Fibroblast of pulmonary artery (primary cell): ENCODE data around the gene ALG12.
A peak's percentile ranks its signal among the peaks of the same experiment; 100 is the strongest.

Source experiments
- DNase-seq: peaks from one replicate; pipeline ENCODE4 v3.0.0-alpha.2; 2010; ENCODE audit warnings: low read depth
- H3K4me3 ChIP-seq: replicated peaks from 2 replicates; pipeline ENCODE4 v1.5.1; 2011; ENCODE audit warnings: low read depth, mild to moderate bottlenecking, control low read depth, low read length, moderate library complexity
- CTCF ChIP-seq: IDR thresholded peaks from 2 replicates; pipeline ENCODE4 v1.5.1; 2011; ENCODE audit warnings: mild to moderate bottlenecking, control low read depth, low read length, inconsistent platforms; ENCODE audit errors: missing control alignments

The ALG12 gene

GRCh38 chr22:49964136-49965090, 46.2 kb upstream of the ALG12 start:
- peak overlapping the region; percentile 82 for H3K4me3 ChIP-seq
- TF ChIP-seq CTCF, result no peak
- no peak for DNase-seq

GRCh38 chr22:49963647-49964026, 45.4 kb upstream of the ALG12 start:
- no peak for DNase-seq
- peak overlapping the region; percentile 82 for H3K4me3 ChIP-seq
- no peak for TF ChIP-seq CTCF

- DNase-seq, result no peak
- peak overlapping the region; percentile 82 for H3K4me3 ChIP-seq
- no peak for TF ChIP-seq CTCF
Measured at GRCh38 chr22:49962751-49963646, 44.8 kb upstream of the ALG12 start.

- peak overlapping the region; percentile 82 for H3K4me3 ChIP-seq
- DNase-seq, result peak; percentile 94
- no peak for TF ChIP-seq CTCF
Measured at GRCh38 chr22:49962012-49962750, 43.9 kb upstream of the ALG12 start.

GRCh38 chr22:49961601-49962011, 43.4 kb upstream of the ALG12 start:
- H3K4me3 ChIP-seq, result peak overlapping the region; percentile 82
- DNase-seq, result peak; percentile 30
- no peak for TF ChIP-seq CTCF

- peak; percentile 49 for DNase-seq
- no peak for TF ChIP-seq CTCF
- H3K4me3 ChIP-seq, result peak overlapping the region; percentile 82
Measured at GRCh38 chr22:49961005-49961600, 42.9 kb upstream of the ALG12 start.
